Peyer's patch (tissue), 4 donors: ENCODE data around the gene GLI3. TPM values are rescaled to one million over a fixed set of nuclear protein-coding genes. Genes with fewer than 3 reads are reported as not detected.

Source experiments
- DNase-seq, 3 donors: peaks; one replicate each; pipeline ENCODE4 v3.0.0-alpha.2; 2017 to 2019
- H3K27ac ChIP-seq, 4 donors: fragments of 200-600 bp; sonication (generic); one replicate each; pipeline ENCODE4 v1.5.1; 2016 to 2019
- H3K27me3 ChIP-seq, 2 donors: fragments of 200-600 bp; sonication (generic); one replicate each; pipeline ENCODE4 v1.5.1; 2019
- H3K36me3 ChIP-seq, 3 donors: fragments of 200-600 bp; sonication (generic); one replicate each; pipeline ENCODE4 v1.5.1; 2016 to 2019
- H3K4me1 ChIP-seq, 4 donors: fragments of 200-600 bp; sonication (generic); one replicate each; pipeline ENCODE4 v1.5.1; 2016 to 2019
- H3K4me3 ChIP-seq, 4 donors: fragments of 200-600 bp; sonication (generic); 1 replicate in 3 of 4; 2 replicates in 1 of 4; pipeline ENCODE4 v1.5.1; 2016 to 2019; ENCODE audit warnings: mild to moderate bottlenecking in 1 of 4
- H3K9me3 ChIP-seq, 4 donors: fragments of 200-600 bp; sonication (generic); one replicate each; pipeline ENCODE4 v1.5.1; 2016 to 2019; ENCODE audit warnings: mild to moderate bottlenecking in 1 of 4
- CTCF ChIP-seq, 6 experiments: fragments of 450-650 bp in 4 of 6; fragments of 200-600 bp in 2 of 6; sonication (generic) in 1 of 6; IDR thresholded peaks; one replicate each; pipeline ENCODE4 v1.5.1; 2017 to 2019; ENCODE audit warnings: antibody characterized with exemption in 6 of 6, mild to moderate bottlenecking in 3 of 6, moderate library complexity in 1 of 6
- POLR2A ChIP-seq, 2 donors: fragments of 450-650 bp; IDR thresholded peaks; one replicate each; pipeline ENCODE4 v1.5.1; 2017; ENCODE audit warnings: antibody characterized with exemption in 2 of 2, mild to moderate bottlenecking in 2 of 2, moderate library complexity in 2 of 2
- total RNA-seq, 4 donors: library from RNA; depleted of rRNA; stranded (reverse); fragments of >200 nt; gene quantifications; one replicate each; pipeline ENCODE4 v1.1.0, GENCODE V29; 2016

The GLI3 gene
- total RNA-seq, 4 donors from 2014 or later: 0.53 to 30.5 (median 3.1) TPM

- TF ChIP-seq CTCF (IDR thresholded peaks at IDR 0.05) (no peak), POLR2A (IDR thresholded peaks at IDR 0.05) (no peak)
- H3K4me3 ChIP-seq: no peak overlapping the region
- H3K4me1 ChIP-seq: no peaks in the 10 kb centered on the region
- no peak overlapping the region for H3K27ac ChIP-seq
- H3K36me3 ChIP-seq: no peaks in the 10 kb centered on the region
- H3K27me3 ChIP-seq: no peaks in the 10 kb centered on the region
- no peaks in the 10 kb centered on the region for H3K9me3 ChIP-seq
- no peak for DNase-seq
Measured at GRCh38 chr7:42202601-42203000, 34.4 kb downstream of the GLI3 start.

- no peak for TF ChIP-seq CTCF (IDR thresholded peaks at IDR 0.05)
- TF ChIP-seq POLR2A (IDR thresholded peaks at IDR 0.05): no peak
- Histone ChIP-seq H3K27me3 (no peaks in the 10 kb centered on the region), H3K4me3 (no peak overlapping the region), H3K4me1 (no peaks in the 10 kb centered on the region), H3K9me3 (no peaks in the 10 kb centered on the region), H3K27ac (no peak overlapping the region), H3K36me3 (no peaks in the 10 kb centered on the region)
- no peak for DNase-seq
Measured at GRCh38 chr7:42198974-42199668, 37.9 kb downstream of the GLI3 start.

- H3K36me3 ChIP-seq: no peaks in the 10 kb centered on the region
- H3K4me1 ChIP-seq: peaks cover 0 to 6% (median 0%) of the 10 kb centered on the region in 4 donors
- H3K9me3 ChIP-seq: no peaks in the 10 kb centered on the region
- H3K27me3 ChIP-seq: no peaks in the 10 kb centered on the region
- no peak for DNase-seq
- TF ChIP-seq CTCF (IDR thresholded peaks at IDR 0.05) (no peak), POLR2A (IDR thresholded peaks at IDR 0.05) (no peak)
- H3K27ac ChIP-seq: no peak overlapping the region
- H3K4me3 ChIP-seq: no peak overlapping the region
Measured at GRCh38 chr7:42198296-42198695, 38.7 kb downstream of the GLI3 start.

GRCh38 chr7:42197451-42197850 is 39.6 kb downstream of the GLI3 start:
- TF ChIP-seq CTCF (IDR thresholded peaks at IDR 0.05) (no peak), POLR2A (IDR thresholded peaks at IDR 0.05) (no peak)
- no peak overlapping the region for H3K4me3 ChIP-seq
- H3K36me3 ChIP-seq: no peaks in the 10 kb centered on the region
- H3K27me3 ChIP-seq: no peaks in the 10 kb centered on the region
- no peaks in the 10 kb centered on the region for H3K9me3 ChIP-seq
- peaks cover 0 to 7% (median 0%) of the 10 kb centered on the region in 4 donors for H3K4me1 ChIP-seq
- DNase-seq: no peak
- no peak overlapping the region for H3K27ac ChIP-seq

- no peaks in the 10 kb centered on the region for H3K27me3 ChIP-seq
- H3K9me3 ChIP-seq: no peaks in the 10 kb centered on the region
- H3K4me1 ChIP-seq: peaks cover 0 to 7% (median 0%) of the 10 kb centered on the region in 4 donors
- H3K36me3 ChIP-seq: no peaks in the 10 kb centered on the region
- no peak for DNase-seq
- no peak overlapping the region for H3K4me3 ChIP-seq
- H3K27ac ChIP-seq: no peak overlapping the region
- no peak for TF ChIP-seq CTCF (IDR thresholded peaks at IDR 0.05)
- no peak for TF ChIP-seq POLR2A (IDR thresholded peaks at IDR 0.05)
Measured at GRCh38 chr7:42194238-42194637, 42.8 kb downstream of the GLI3 start.
